IMR-90 (cell line): ENCODE results near the gene MYO1D. TPM values are rescaled to one million over a fixed set of nuclear protein-coding genes. Genes with fewer than 3 reads are reported as not detected.

Experiments
- ATAC-seq: fragments of 200-7000 bp; cut with Tn5 transposase; 2 replicates; pipeline ENCODE4 v1.9.1; 2020; ENCODE audit warnings: low read depth, mild to moderate bottlenecking, moderate library complexity
- BruUV-seq: library from RNA; stranded (reverse); fragments of 400-500 nt; replicated peaks from 2 replicates; lab custom pipeline; 2021; lab: Mats Ljungman, UMichigan
- CTCF ChIA-PET: fragments of 300-600 bp; formaldehyde crosslinking; extraction: SDS; loops from one replicate; lab custom pipeline; 2021; ENCODE audit warnings: antibody characterized with exemption; lab: Yijun Ruan, JAX
- POLR2A ChIA-PET: fragments of 300-600 bp; sonication (Branson Sonifier 250); formaldehyde crosslinking; loops from one replicate; lab custom pipeline; 2022; ENCODE audit warnings: antibody characterized with exemption; ENCODE audit not compliant: unreplicated experiment; lab: Charles Lee
- DNase-seq: peaks from one replicate; pipeline ENCODE4 v3.0.0; 2013
- H2AFZ ChIP-seq: replicated peaks from 2 replicates; pipeline ENCODE3; 2013; ENCODE audit warnings: low read length, mild to moderate bottlenecking; ENCODE audit not compliant: poor library complexity
- H2AK5ac ChIP-seq: 2 replicates; pipeline ENCODE4 v1.6.1; 2013; ENCODE audit warnings: low read depth, low read length, inconsistent platforms
- H2AK9ac ChIP-seq: replicated peaks from 2 replicates; pipeline ENCODE3; 2013; ENCODE audit warnings: mild to moderate bottlenecking, low read depth, low read length, moderate library complexity; ENCODE audit not compliant: poor library complexity
- H2BK120ac ChIP-seq: 2 replicates; pipeline ENCODE4 v1.6.1; 2013; ENCODE audit warnings: low read depth, low read length, inconsistent platforms
- H2BK15ac ChIP-seq: 3 replicates; pipeline ENCODE4 v1.6.1; 2013; ENCODE audit warnings: low read depth, low read length, inconsistent platforms
- H2BK20ac ChIP-seq: 2 replicates; pipeline ENCODE4 v1.6.1; 2013; ENCODE audit warnings: low read depth, mild to moderate bottlenecking, inconsistent platforms, low read length, moderate library complexity
- H2BK5ac ChIP-seq: 2 replicates; pipeline ENCODE4 v1.6.1; 2013; ENCODE audit warnings: mild to moderate bottlenecking, low read depth, low read length, inconsistent platforms; ENCODE audit not compliant: poor library complexity, severe bottlenecking
- H3K14ac ChIP-seq: replicated peaks from 2 replicates; pipeline ENCODE4 v1.6.1; 2013; ENCODE audit warnings: low read depth, low read length, inconsistent platforms
- H3K18ac ChIP-seq: 2 replicates; pipeline ENCODE4 v1.6.1; 2013; ENCODE audit warnings: low read depth, low read length, control low read depth
- H3K23ac ChIP-seq: 2 replicates; pipeline ENCODE4 v1.6.1; 2013; ENCODE audit warnings: low read depth, low read length, inconsistent platforms
- H3K27ac ChIP-seq: 2 replicates; pipeline ENCODE4 v1.5.1; 2013; ENCODE audit warnings: mild to moderate bottlenecking, control low read depth, low read length; ENCODE audit not compliant: insufficient read depth
- H3K27me3 ChIP-seq: 2 replicates; pipeline ENCODE4 v1.6.1; 2013; ENCODE audit warnings: low read length; ENCODE audit not compliant: control insufficient read depth, insufficient read depth
- H3K36me3 ChIP-seq: 2 replicates; pipeline ENCODE4 v1.6.1; 2013; ENCODE audit warnings: low read length, mixed read lengths; ENCODE audit not compliant: control insufficient read depth, insufficient read depth
- H3K4ac ChIP-seq: 2 replicates; pipeline ENCODE4 v1.6.1; 2013; ENCODE audit warnings: low read depth, low read length, inconsistent platforms
- H3K4me1 ChIP-seq: 2 replicates; pipeline ENCODE4 v1.6.1; 2013; ENCODE audit warnings: low read length, mixed read lengths; ENCODE audit not compliant: control insufficient read depth, insufficient read depth
- H3K4me2 ChIP-seq: 2 replicates; pipeline ENCODE4 v1.6.1; 2013; ENCODE audit warnings: low read depth, mild to moderate bottlenecking, control low read depth, low read length, moderate library complexity
- H3K4me3 ChIP-seq: 2 replicates; pipeline ENCODE4 v1.5.1; 2013; ENCODE audit warnings: low read depth, mild to moderate bottlenecking, control low read depth, low read length, moderate library complexity; ENCODE audit not compliant: insufficient read depth
- H3K56ac ChIP-seq: 2 replicates; pipeline ENCODE4 v1.6.1; 2013; ENCODE audit warnings: low read length, inconsistent platforms; ENCODE audit not compliant: insufficient read depth; ENCODE audit errors: extremely low read depth
- H3K79me1 ChIP-seq, 2 experiments: 2 replicates each; pipeline ENCODE4 v1.6.1; 2013; ENCODE audit warnings: low read length in 2 of 2, inconsistent platforms in 1 of 2, low read depth in 1 of 2
- H3K9ac ChIP-seq: 2 replicates; pipeline ENCODE4 v1.6.1; 2013; ENCODE audit warnings: low read depth, low read length, control low read depth
- H3K9me1 ChIP-seq: 2 replicates; pipeline ENCODE4 v1.6.1; 2013; ENCODE audit warnings: low read length, inconsistent platforms; ENCODE audit not compliant: insufficient read depth
- H3K9me3 ChIP-seq: 2 replicates; pipeline ENCODE4 v1.6.1; 2013; ENCODE audit warnings: low read length; ENCODE audit not compliant: control insufficient read depth, insufficient read depth
- H4K20me1 ChIP-seq: 2 replicates; pipeline ENCODE4 v1.6.1; 2013; ENCODE audit warnings: low read length, inconsistent platforms; ENCODE audit not compliant: insufficient read depth
- H4K5ac ChIP-seq: 2 replicates; pipeline ENCODE4 v1.6.1; 2013; ENCODE audit warnings: mild to moderate bottlenecking, low read depth, low read length, control low read depth
- H4K8ac ChIP-seq, 2 experiments: 2 replicates each; pipeline ENCODE4 v1.6.1; 2013; ENCODE audit warnings: low read depth in 2 of 2, low read length in 2 of 2, control low read depth in 1 of 2, inconsistent platforms in 1 of 2
- H4K91ac ChIP-seq: 2 replicates; pipeline ENCODE4 v1.6.1; 2013; ENCODE audit warnings: low read depth, low read length, inconsistent platforms; ENCODE audit not compliant: insufficient read depth
- BHLHE40 ChIP-seq: fragments of 150-350 bp; IDR thresholded peaks from 2 replicates; pipeline ENCODE4 v1.6.1; 2016; ENCODE audit warnings: mild to moderate bottlenecking, low read depth, low read length
- CEBPB ChIP-seq: IDR thresholded peaks from 2 replicates; pipeline ENCODE4 v1.6.1; 2012; ENCODE audit warnings: low read depth, low read length, improper control_type of control experiment
- CHD1 ChIP-seq: IDR thresholded peaks from 2 replicates; pipeline ENCODE4 v1.6.1; 2012; ENCODE audit warnings: low read depth, low read length, improper control_type of control experiment
- MAFK ChIP-seq: IDR thresholded peaks from 2 replicates; pipeline ENCODE4 v1.6.1; 2012; ENCODE audit warnings: low read depth, low read length, improper control_type of control experiment
- MAZ ChIP-seq: IDR thresholded peaks from 2 replicates; pipeline ENCODE4 v1.6.1; 2012; ENCODE audit warnings: low read depth, mild to moderate bottlenecking, low read length, improper control_type of control experiment, moderate library complexity, borderline replicate concordance
- MXI1 ChIP-seq: IDR thresholded peaks from 2 replicates; pipeline ENCODE4 v1.6.1; 2012; ENCODE audit warnings: low read depth, mild to moderate bottlenecking, low read length, moderate library complexity, borderline replicate concordance
- NFE2L2 ChIP-seq: fragments of 150-350 bp; IDR thresholded peaks from 2 replicates; pipeline ENCODE4 v1.6.1; 2016; ENCODE audit warnings: low read depth, mild to moderate bottlenecking, low read length
- RCOR1 ChIP-seq: IDR thresholded peaks from 2 replicates; pipeline ENCODE4 v1.6.1; 2012; ENCODE audit warnings: mild to moderate bottlenecking, low read length, improper control_type of control experiment; ENCODE audit not compliant: insufficient replicate concordance
- RFX5 ChIP-seq: IDR thresholded peaks from 2 replicates; pipeline ENCODE4 v1.8.0; 2012; ENCODE audit warnings: low read depth, mild to moderate bottlenecking, low read length, moderate library complexity
- SMC3 ChIP-seq: fragments of 150-350 bp; IDR thresholded peaks from 2 replicates; pipeline ENCODE4 v1.6.1; 2016; ENCODE audit warnings: low read depth, mild to moderate bottlenecking, antibody characterized with exemption, low read length, moderate library complexity
- WGBS, 2 experiments: methylation state at CpG; one replicate each; pipeline versions ENCODE4 v1.1.5 to v1.1.7; 2013; ENCODE audit warnings: missing lambda C conversion rate in 2 of 2; ENCODE audit not compliant: insufficient read length in 1 of 2; ENCODE audit errors: extremely low coverage in 2 of 2; 5-methylcytosine and 5-hydroxymethylcytosine counted together
- dilution Hi-C: fragments of 300-500 bp; cut with HindIII; formaldehyde crosslinking; loops from one replicate; pipeline ENCODE4 v1.14.3; 2018; ENCODE audit warnings: low sequenced_read_pairs; ENCODE audit not compliant: unreplicated experiment
- in situ Hi-C: fragments of 300-500 bp; cut with MboI; formaldehyde crosslinking; loops from 3 replicates; pipeline ENCODE4 v1.14.3; 2019; ENCODE audit warnings: low sequenced_read_pairs, inconsistent platforms, mixed read lengths
- intact Hi-C: fragments of 100-400 bp; cut with micrococcal nuclease; formaldehyde crosslinking; loops from 2 replicates; pipeline ENCODE4 v1.10.0; 2022
- polyA plus RNA-seq, 3 experiments: library from polyadenylated mRNA; depleted of rRNA; stranded (reverse); fragments of >200 nt; gene quantifications; 2 replicates each; pipeline ENCODE4 v1.2.3, GENCODE V29; 2012; ENCODE audit warnings: low replicate concordance in 1 of 3
- total RNA-seq: library from RNA; depleted of rRNA; stranded (reverse); fragments of >200 nt; gene quantifications from 2 replicates; pipeline ENCODE4 v1.2.3, GENCODE V29; 2012
- TF ChIP-seq, protein P1 (sequence below): fragments of 150-350 bp; IDR thresholded peaks from 2 replicates; pipeline ENCODE4 v1.6.1; 2017; ENCODE audit warnings: mild to moderate bottlenecking, antibody characterized with exemption, low read length, low read depth
- TF ChIP-seq, protein P2 (sequence below): fragments of 150-350 bp; IDR thresholded peaks from 2 replicates; pipeline ENCODE4 v1.6.1; 2016; ENCODE audit warnings: low read depth, mild to moderate bottlenecking, low read length, moderate library complexity, borderline replicate concordance
- TF ChIP-seq, protein P3 (sequence below): conservative IDR thresholded peaks from 2 replicates; pipeline ENCODE4 v1.5.1; 2012; ENCODE audit warnings: mild to moderate bottlenecking, low read depth, low read length, improper control_type of control experiment

The MYO1D gene
- total and polyA plus RNA-seq, 2 of the 4 experiments (the other 2 are of a cell fraction) = 0.63 to 0.90 TPM

DNA sequence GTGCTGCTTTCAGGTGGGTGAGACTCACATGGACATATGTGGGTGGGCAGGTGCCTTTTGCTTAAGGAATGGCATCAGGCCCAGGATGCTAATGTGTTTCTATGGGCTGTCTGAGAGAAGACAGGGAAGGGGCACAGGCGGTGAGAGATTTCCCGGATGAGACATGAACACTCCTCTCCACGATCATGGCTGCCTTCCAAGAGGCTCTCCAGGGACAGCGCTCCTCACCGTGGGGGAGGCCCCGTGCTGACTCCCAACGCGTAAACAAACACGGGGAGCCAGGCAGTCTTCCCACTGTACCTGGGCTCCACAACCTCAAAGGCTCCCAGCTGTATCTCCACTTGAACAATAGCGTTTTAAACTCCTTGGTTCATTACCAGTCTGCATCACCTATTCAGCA, 347.3 kb downstream of the MYO1D start:
- ATAC-seq (no peak), DNase-seq (no peak)
- dilution Hi-C loops (no loop called here), intact Hi-C loops (no loop called here), in situ Hi-C loops (no loop called here)
- Histone ChIP-seq H4K20me1 (no peaks in the 10 kb centered on the region), H3K9me3 (no peaks in the 10 kb centered on the region), H4K91ac (no peak overlapping the region), H3K36me3 (no peaks in the 10 kb centered on the region), H3K14ac (no peak overlapping the region), H3K27ac (no peak overlapping the region), H3K9me1 (no peaks in the 10 kb centered on the region), H3K23ac (no peak overlapping the region), H2BK20ac (no peak overlapping the region), H2AK9ac (no peak overlapping the region), H3K56ac (no peak overlapping the region), H3K4me3 (no peak overlapping the region), H4K8ac (no peak overlapping the region), H3K9ac (no peak overlapping the region), H2BK15ac (no peak overlapping the region), H3K27me3 (peaks cover 13% of the 10 kb centered on the region), H3K4ac (no peak overlapping the region), H2AFZ (peak overlapping the region; percentile 47), H3K79me1 (no peaks in the 10 kb centered on the region), H2BK5ac (no peak overlapping the region), H3K4me1 (no peaks in the 10 kb centered on the region), H3K4me2 (no peak overlapping the region), H3K18ac (no peak overlapping the region), H2BK120ac (no peak overlapping the region), H2AK5ac (no peak overlapping the region), H4K5ac (no peak overlapping the region)
- no TSS peak for BruUV-seq
- no peak for TF ChIP-seq MAZ
- no peak for TF ChIP-seq SMC3
- TF ChIP-seq, protein P1, sequence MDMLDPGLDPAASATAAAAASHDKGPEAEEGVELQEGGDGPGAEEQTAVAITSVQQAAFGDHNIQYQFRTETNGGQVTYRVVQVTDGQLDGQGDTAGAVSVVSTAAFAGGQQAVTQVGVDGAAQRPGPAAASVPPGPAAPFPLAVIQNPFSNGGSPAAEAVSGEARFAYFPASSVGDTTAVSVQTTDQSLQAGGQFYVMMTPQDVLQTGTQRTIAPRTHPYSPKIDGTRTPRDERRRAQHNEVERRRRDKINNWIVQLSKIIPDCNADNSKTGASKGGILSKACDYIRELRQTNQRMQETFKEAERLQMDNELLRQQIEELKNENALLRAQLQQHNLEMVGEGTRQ = no peak
- TF ChIP-seq, protein P2, sequence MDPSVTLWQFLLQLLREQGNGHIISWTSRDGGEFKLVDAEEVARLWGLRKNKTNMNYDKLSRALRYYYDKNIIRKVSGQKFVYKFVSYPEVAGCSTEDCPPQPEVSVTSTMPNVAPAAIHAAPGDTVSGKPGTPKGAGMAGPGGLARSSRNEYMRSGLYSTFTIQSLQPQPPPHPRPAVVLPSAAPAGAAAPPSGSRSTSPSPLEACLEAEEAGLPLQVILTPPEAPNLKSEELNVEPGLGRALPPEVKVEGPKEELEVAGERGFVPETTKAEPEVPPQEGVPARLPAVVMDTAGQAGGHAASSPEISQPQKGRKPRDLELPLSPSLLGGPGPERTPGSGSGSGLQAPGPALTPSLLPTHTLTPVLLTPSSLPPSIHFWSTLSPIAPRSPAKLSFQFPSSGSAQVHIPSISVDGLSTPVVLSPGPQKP = no peak
- no peak for TF ChIP-seq BHLHE40
- TF ChIP-seq CHD1 = no peak
- TF ChIP-seq RCOR1 = no peak
- no peak for TF ChIP-seq NFE2L2
- TF ChIP-seq RFX5 = no peak
- TF ChIP-seq, protein P3, sequence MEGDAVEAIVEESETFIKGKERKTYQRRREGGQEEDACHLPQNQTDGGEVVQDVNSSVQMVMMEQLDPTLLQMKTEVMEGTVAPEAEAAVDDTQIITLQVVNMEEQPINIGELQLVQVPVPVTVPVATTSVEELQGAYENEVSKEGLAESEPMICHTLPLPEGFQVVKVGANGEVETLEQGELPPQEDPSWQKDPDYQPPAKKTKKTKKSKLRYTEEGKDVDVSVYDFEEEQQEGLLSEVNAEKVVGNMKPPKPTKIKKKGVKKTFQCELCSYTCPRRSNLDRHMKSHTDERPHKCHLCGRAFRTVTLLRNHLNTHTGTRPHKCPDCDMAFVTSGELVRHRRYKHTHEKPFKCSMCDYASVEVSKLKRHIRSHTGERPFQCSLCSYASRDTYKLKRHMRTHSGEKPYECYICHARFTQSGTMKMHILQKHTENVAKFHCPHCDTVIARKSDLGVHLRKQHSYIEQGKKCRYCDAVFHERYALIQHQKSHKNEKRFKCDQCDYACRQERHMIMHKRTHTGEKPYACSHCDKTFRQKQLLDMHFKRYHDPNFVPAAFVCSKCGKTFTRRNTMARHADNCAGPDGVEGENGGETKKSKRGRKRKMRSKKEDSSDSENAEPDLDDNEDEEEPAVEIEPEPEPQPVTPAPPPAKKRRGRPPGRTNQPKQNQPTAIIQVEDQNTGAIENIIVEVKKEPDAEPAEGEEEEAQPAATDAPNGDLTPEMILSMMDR = no peak
- TF ChIP-seq MXI1 = no peak
- TF ChIP-seq MAFK = no peak
- no peak for TF ChIP-seq CEBPB
- WGBS, 2 experiments = 26% methylated on average over 6 of the region's 10 CpGs; no CpG with 5 or more reads in 1 of the 2 experiments
- CTCF ChIA-PET = no interaction called here
- POLR2A ChIA-PET = no interaction called here
